GM06990 (cell line): ENCODE measurements around the gene ADCY3.

Source experiments
- DNase-seq: peaks from one replicate; pipeline ENCODE4 v3.0.0-alpha.2; 2011; ENCODE audit not compliant: insufficient read length; ENCODE audit errors: extremely low read depth
- H3K27me3 ChIP-seq: replicated peaks from 2 replicates; pipeline ENCODE4 v1.6.0; 2011; ENCODE audit warnings: low read length; ENCODE audit not compliant: control insufficient read depth, insufficient read depth
- H3K36me3 ChIP-seq: 2 replicates; pipeline ENCODE4 v1.5.1; 2011; ENCODE audit warnings: low read length; ENCODE audit not compliant: control insufficient read depth, insufficient read depth
- H3K4me3 ChIP-seq: replicated peaks from 2 replicates; pipeline ENCODE4 v1.5.1; 2011; ENCODE audit warnings: low read depth, mild to moderate bottlenecking, control low read depth, low read length
- CTCF ChIP-seq: IDR thresholded peaks from 2 replicates; pipeline ENCODE4 v1.5.1; 2011; ENCODE audit warnings: low read length, control low read depth, mild to moderate bottlenecking, inconsistent platforms; ENCODE audit not compliant: insufficient read depth, poor library complexity, severe bottlenecking

Gene ADCY3

DNA sequence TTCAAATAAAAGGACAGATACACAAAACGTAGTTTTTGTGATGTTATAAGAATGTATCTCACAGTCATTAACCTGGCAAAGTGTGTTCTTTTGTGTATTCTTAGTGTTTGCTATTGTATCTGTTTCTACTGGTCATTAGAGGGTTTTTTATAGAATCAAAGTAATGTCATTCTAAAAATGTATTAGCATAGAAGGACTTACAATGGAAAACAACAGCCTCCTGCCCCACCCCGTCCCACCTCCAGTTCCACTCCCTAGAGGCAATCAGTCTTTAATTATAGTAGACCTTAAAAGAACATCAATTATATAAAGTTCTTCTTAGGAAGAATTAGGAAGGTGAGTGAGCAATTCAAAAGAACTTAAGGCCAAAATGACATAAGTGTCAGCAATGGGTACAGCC is 37.9 kb upstream of the ADCY3 start:
- Histone ChIP-seq H3K36me3 (peaks cover 13% of the 10 kb centered on the region), H3K27me3 (no peaks in the 10 kb centered on the region), H3K4me3 (no peak overlapping the region)
- TF ChIP-seq CTCF = no peak
- no peak for DNase-seq

- Histone ChIP-seq H3K4me3 (no peak overlapping the region), H3K27me3 (no peaks in the 10 kb centered on the region), H3K36me3 (peaks cover 13% of the 10 kb centered on the region)
- no peak for DNase-seq
- TF ChIP-seq CTCF = no peak
These were observed 37.2 kb upstream of the ADCY3 start for GRCh38 chr2:24957221-24957620.

DNA sequence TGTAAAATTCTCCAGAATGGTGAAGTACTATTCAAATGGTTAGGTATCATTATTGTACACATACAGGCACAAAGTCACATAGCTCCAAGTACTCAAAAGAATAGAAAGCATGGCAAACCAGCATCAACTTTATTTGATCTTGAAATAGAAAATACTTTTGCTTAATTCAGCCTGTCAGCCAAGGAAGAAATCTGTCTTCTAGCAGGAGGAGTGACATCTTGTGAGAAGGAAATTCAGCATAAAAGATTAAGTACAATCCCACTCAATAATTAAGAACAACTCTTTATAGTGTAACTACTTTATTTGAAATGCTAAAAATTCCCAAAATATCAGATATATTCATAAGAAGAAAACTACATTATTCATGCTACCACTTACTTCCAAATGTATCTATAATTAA is 35.9 kb upstream of the ADCY3 start:
- DNase-seq = no peak
- Histone ChIP-seq H3K4me3 (no peak overlapping the region), H3K36me3 (peaks cover 14% of the 10 kb centered on the region), H3K27me3 (no peaks in the 10 kb centered on the region)
- no peak for TF ChIP-seq CTCF

DNA sequence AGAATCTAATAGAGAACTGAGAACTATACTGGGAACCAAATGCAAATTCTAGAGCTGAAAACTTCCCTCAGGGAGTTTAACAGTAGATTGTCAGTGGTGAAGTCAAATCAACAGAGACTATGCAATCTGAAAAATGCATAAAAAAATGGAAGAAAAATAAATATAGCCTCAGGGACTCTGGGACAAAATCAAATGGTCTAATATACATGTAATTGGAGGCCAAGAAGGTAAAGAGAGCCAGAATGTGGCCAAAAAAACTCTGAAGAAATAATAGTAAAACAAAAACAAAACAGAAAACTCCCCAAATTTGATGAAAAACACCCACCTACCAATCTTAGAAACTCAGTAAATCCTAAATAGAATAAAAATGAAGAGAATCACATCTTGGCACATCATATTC is 35.2 kb upstream of the ADCY3 start:
- Histone ChIP-seq H3K36me3 (peaks cover 10% of the 10 kb centered on the region), H3K4me3 (no peak overlapping the region), H3K27me3 (no peaks in the 10 kb centered on the region)
- no peak for TF ChIP-seq CTCF
- no peak for DNase-seq

DNA sequence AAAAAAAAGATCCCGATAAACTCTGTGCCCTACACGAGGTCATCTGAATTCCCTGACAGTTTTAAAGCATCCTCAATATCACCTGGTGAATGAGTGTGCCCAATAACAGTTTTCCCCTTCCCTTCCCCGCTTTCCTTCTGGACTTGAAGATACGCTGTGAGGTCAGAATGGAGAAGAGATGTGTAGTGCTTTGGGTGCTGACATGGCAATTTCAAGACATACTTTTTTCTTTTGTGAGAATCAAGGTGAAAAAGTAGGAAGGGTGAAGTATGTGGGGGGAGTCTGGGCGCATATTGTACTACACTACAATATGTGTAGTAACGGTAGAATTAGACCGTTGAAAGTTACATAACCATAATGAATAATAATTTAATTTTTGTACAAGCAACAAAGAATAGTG is 30.1 kb upstream of the ADCY3 start:
- no peaks in the 10 kb centered on the region for H3K27me3 ChIP-seq
- no peak overlapping the region for H3K4me3 ChIP-seq
- no peak for DNase-seq
- peaks cover 16% of the 10 kb centered on the region for H3K36me3 ChIP-seq
- no peak for TF ChIP-seq CTCF

DNA sequence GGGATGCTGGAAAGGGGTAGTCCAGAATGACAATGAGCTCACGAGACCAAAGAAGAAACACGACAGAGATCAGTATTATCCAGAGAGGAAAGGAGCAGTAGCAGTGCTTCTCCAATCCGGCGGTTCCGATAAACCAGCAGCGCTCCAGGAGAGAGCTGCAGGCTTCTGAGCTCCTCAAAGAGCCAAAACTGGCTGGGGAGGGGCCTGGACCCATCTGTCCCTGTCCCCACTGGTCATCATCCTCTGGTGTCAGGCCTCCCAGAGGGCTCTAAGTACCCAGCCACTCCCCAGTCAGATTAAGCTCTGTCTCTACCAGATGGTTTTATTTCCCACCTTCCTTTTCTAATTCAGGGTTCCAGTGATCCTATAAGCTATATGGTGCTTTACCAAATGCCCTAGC is 28.5 kb upstream of the ADCY3 start:
- H3K27me3 ChIP-seq = no peaks in the 10 kb centered on the region
- DNase-seq = no peak
- no peak overlapping the region for H3K4me3 ChIP-seq
- peaks cover 11% of the 10 kb centered on the region for H3K36me3 ChIP-seq
- no peak for TF ChIP-seq CTCF
